GM12865 (cell line): ENCODE results near the gene GINS3.

Experiments
- DNase-seq: peaks from one replicate; pipeline ENCODE4 v3.0.0; 2010; ENCODE audit warnings: low read depth
- H3K4me3 ChIP-seq: 2 replicates; pipeline ENCODE4 v1.5.1; 2011; ENCODE audit warnings: mild to moderate bottlenecking, low read depth, low read length, control low read depth
- CTCF ChIP-seq: IDR thresholded peaks from 2 replicates; pipeline ENCODE4 v1.5.1; 2011; ENCODE audit warnings: low read length, control low read depth, low read depth, inconsistent platforms; ENCODE audit not compliant: insufficient read depth; ENCODE audit errors: missing control alignments

GINS3 gene

GRCh38 chr16:58375386-58375785 is 16.9 kb upstream of the GINS3 start:
- DNase-seq, result no peak
- no peak for TF ChIP-seq CTCF
- no peak overlapping the region for H3K4me3 ChIP-seq

- no peak for DNase-seq
- H3K4me3 ChIP-seq, result no peak overlapping the region
- no peak for TF ChIP-seq CTCF
Observed at GRCh38 chr16:58377932-58378331, 14.3 kb upstream of the GINS3 start.

GRCh38 chr16:58378401-58378800 is 13.9 kb upstream of the GINS3 start:
- no peak for DNase-seq
- TF ChIP-seq CTCF, result no peak
- no peak overlapping the region for H3K4me3 ChIP-seq

GRCh38 chr16:58379736-58380135 is 12.5 kb upstream of the GINS3 start:
- H3K4me3 ChIP-seq, result no peak overlapping the region
- no peak for DNase-seq
- TF ChIP-seq CTCF, result no peak

- H3K4me3 ChIP-seq, result no peak overlapping the region
- no peak for TF ChIP-seq CTCF
- no peak for DNase-seq
Observed at GRCh38 chr16:58381661-58382060, 10.6 kb upstream of the GINS3 start.

- DNase-seq, result peak; percentile 7
- H3K4me3 ChIP-seq, result no peak overlapping the region
- no peak for TF ChIP-seq CTCF
Observed at GRCh38 chr16:58384437-58385055, 7.7 kb upstream of the GINS3 start.

- H3K4me3 ChIP-seq, result no peak overlapping the region
- TF ChIP-seq CTCF, result no peak
- no peak for DNase-seq
Observed at GRCh38 chr16:58385218-58385773, 7.0 kb upstream of the GINS3 start.
